Measurements from ENCODE around the gene UBE2L5.

UBE2L5 gene

GRCh38 chr13:30406779-30407416 is 15.4 kb upstream of the UBE2L5 start:
- no peak for DNase-seq

GRCh38 chr13:30408319-30409101 is 13.8 kb upstream of the UBE2L5 start:
- DNase-seq: peak; percentile 93 to 94

DNA sequence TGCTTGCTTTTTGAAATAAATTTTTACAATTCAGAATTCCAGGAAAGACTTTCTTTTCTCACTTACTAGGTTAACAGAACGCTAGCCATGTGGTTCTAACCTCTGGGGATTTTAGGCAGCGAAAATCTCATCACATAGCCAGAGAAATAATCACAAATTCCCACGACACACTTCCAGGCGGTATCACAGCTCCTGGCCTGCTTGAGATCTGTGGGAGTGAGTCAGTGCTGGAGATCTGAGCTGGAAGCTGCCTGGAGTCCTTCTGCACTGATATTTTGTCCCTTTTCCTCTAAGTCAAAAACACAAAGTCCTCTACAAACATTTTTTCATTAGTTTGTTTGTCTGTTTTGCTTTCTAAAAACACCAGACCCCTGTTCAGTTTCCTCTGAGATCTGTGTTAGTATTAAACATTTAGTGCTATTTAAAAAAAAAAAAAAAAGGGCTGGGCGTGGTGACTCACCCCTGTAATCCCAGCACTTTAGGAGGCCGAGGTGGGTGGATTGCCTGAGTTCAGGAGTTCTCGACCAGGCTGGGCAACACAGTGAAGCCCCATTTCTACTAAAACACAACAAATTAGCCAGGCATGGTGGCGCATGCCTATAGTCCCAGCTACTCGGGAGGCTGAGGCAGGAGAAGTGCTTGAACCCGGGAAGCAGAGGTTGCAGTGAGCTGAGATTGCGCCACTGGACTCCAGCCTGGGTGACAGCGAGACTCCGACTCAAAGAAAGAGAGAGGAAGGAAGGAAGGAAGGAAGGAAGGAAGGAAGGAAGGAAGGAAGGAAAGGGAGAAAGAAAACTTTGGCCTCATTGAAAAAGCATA is 12.2 kb upstream of the UBE2L5 start:
- DNase-seq: no peak

GRCh38 chr13:30410705-30411125 is 11.6 kb upstream of the UBE2L5 start:
- DNase-seq: no peak

DNA sequence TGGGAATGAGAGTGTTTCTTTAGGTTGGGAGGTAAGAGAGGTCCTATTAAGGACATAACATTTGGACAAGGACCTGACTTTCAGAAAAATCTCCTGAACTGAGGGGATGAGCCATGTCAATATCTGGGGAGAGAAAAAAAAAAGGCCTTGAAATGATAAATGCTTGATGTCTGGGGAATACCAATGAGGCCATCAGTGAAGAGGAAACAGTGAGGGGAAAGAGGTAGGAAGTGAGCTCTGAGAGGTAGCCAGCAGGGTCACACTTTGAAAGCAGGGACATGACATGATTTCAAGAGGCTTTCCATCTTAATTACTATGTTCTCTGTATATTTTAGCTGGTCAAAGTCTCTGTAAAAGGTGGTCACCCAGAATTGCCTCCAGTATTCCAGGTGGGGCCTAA is 9.9 kb upstream of the UBE2L5 start:
- DNase-seq: no peak

GRCh38 chr13:30413842-30414241 is 8.5 kb upstream of the UBE2L5 start:
- no peak for DNase-seq

DNA sequence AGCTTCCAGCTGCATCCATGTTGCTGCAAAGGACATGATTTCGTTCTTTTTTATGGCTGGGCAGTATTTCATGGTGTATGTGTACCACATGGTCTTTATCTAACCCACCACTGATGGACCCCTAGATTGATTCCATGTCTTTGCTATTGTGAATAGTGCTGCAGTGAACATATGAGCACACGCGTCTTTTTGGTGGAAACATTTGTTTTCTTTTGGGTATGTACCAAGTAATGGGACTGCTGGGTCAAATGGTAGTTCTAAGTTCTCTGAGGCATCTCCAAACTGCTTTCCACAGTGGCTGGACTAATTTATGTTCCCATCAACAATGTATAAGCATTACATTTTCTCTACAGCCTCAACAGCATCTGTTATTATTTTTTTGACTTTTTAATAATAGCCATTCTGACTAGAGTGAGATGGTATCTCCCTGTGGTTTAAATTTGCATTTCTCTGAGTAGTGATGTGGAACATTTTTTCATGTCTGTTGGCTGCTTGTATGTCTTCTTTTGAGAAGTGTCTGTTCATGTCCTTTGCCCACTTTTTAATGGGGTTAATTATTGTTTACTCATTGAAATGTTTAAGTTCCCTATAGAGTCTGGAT is 6.8 kb upstream of the UBE2L5 start:
- no peak for DNase-seq

DNA sequence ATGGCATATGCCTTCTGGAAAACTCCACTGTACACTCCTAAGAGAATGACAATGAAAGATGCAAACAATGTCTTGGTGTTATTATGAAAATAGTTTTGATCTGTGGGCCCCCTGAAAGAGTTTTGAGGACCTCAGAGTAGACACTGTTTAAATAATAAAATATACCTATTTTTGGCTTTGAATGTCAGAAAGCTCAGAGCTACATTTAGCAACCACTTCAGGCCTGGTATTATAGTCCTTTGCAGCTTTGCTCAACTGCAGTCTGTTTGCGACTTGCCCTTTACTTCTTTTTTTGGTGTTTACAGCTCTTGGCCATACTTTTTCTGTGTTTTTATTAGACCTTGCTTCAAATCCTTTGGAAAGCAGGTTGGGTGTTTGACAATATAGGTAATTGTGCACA is 5.8 kb upstream of the UBE2L5 start:
- DNase-seq: no peak

DNA sequence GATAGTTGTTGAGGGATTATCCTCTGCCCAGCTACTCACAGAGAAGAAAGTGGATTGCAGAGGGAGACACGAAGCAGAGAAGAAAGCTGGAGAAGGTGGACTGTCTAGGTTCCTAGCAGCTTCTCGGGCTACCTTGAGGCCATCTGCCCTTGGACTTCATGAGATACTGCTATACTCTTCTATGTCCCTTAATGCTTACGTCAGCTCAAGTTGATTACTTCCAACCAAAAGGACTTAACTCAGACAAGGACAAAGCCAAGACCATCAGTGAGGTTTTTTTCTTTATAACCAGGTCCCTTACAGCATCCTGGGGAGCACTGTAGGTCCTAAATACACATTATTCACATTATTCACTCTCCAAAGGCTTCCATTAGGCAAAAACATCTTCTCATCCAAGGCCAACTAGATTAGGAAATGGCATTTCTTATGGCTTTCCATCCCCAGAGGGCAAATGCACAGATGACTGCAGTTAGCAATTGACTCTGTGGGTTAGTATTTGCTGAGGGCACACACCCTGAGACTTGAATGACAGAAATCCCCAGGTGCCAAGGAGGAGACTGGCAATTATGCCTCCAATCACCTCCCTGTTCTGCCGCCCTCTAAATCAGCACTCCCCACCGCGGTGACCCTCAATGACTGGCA is 4.1 kb upstream of the UBE2L5 start:
- DNase-seq: no peak

- DNase-seq: no peak
Observed at GRCh38 chr13:30418717-30419459, 3.4 kb upstream of the UBE2L5 start.

DNA sequence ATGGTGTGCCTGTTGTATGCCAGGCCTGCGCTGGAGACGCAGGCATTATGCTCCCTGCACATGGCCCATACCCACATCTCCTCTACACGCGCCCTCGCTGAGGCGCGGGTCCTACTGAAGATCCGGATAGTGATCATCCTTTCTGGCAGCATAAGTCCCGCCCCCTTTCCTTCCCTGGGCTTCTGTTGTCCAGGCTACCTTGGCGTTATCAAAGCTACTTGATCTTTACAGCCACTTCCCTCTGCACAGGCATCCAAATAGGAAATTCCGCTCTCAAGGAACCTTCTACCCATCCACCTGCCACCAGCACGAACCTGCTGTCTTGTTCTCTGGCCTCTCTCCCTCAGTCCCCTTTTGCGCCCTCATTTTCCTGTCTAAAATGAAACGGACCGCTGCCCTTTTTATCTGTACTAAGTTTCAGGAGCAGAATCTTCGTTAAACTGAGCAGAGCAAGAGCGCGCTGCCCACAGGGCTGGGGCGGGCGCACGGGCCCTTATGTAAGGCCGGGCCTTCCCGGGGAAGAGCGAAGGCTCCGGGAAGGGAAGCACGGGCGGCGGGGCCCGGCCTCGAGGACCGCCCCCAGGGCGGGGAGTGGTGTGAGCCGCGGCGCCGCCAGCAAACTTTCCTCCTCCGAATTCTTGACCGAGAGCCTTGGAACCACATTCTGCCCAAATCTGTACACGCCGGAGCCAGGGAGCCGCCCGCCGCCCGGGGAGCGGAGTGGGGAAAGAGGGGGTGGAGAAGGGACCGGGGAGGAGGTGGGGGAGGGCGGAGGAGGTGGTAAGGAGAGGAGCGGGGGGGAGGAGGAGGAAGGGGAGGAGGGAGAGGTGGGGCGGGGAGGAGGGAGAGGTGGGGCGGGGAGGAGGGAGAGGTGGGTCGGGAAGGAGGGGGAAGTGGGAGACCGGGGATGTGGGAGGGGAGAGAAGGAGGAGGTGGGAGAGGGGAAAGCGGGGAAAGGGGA is 920 bp upstream of the UBE2L5 start:
- peak; percentile 34 to 36 for DNase-seq

DNA sequence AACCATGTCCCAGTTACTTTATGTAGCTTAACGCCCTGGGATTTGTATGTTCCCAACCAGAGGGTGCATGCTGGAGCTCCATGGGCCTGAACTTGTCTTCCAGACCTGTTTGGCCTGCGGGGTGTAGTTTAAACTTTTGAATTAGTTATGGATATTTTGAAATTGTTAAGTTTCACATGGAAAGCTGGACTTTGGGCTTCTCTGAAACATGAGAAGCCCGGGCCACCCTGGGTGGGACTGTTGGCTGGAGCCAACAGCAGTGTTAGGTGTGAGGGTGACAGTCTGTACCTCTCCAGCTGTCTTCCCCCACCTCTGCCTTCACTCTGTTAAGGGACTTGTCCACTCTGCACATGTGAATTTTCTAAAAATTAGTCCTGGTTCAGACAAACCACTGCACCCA is 1.6 kb downstream of the UBE2L5 start:
- DNase-seq: no peak

GRCh38 chr13:30429235-30429634 is 6.9 kb downstream of the UBE2L5 start:
- no peak for DNase-seq

- DNase-seq: no peak
Observed at GRCh38 chr13:30429721-30430694, 7.7 kb downstream of the UBE2L5 start.

GRCh38 chr13:30431269-30431940 is 9.1 kb downstream of the UBE2L5 start:
- DNase-seq: no peak

DNA sequence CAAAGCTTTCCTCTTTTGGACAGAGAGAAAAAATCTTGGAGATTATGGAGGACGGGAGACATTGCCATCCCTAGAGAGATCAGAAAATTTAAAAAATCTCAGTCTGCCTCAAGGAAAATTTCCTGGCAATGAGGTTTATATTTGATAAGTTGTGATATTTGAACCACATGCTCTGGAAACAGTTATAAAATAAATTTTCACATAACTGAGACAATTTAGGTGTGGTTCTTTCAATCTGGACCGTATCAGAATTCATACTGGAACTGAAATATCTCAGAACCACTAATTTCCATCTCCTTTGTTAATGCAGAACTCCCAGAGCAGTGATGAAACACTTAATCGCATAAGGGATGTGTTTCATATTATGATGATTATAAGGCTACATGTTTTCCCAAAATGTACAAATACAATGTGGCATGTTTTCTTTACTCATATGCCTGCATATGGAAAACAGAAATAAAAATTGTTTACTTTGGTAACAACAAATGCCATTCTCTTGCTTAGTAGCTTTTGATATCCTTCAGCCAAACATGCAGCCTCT is 13.7 kb downstream of the UBE2L5 start:
- no peak for DNase-seq

- no peak for DNase-seq
Observed at GRCh38 chr13:30437177-30437576, 14.9 kb downstream of the UBE2L5 start.

DNA sequence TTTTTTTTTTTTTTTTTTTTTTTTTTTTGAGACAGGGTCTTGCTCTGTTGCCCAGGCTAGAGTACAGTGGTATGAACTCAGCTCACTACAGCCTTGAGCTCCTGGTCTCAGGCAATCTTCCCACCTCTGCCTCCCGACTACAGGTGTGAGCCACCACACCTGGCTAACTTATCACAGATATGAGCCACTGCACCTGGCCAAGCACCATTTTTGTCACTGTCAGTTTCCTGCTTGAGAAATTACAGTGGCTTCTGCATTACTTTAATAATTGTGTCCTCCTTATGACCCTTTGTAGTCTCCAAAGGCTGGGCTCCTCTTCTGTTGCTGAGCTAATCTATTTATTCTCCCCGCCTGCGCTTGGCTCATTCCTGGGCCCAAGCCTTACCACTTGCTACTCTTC is 16.0 kb downstream of the UBE2L5 start:
- no peak for DNase-seq

Data from CD4-positive, alpha-beta T cell treated with Interleukin-1 beta for 1 hour (primary cell).